Neural progenitor cell (in vitro differentiated cells): ENCODE measurements around the gene PRKAA1. TPM values are rescaled to one million over a fixed set of nuclear protein-coding genes. Genes with fewer than 3 reads are reported as not detected.

Experiments used
- DNase-seq: peaks from one replicate; pipeline ENCODE4 v3.0.0-alpha.2; 2016; ENCODE audit warnings: low spot score
- H2AFZ ChIP-seq: fragments of 200-600 bp; sonication (generic); replicated peaks from 2 replicates; pipeline ENCODE4 v1.6.1; 2016; ENCODE audit warnings: antibody characterized with exemption
- H3F3A ChIP-seq: fragments of 200-600 bp; sonication (generic); 2 replicates; pipeline ENCODE4 v1.6.1; 2016; ENCODE audit warnings: antibody characterized with exemption, low read depth
- H3K27ac ChIP-seq: fragments of 200-600 bp; sonication (generic); 2 replicates; pipeline ENCODE4 v1.5.1; 2016; ENCODE audit warnings: mild to moderate bottlenecking
- H3K27me3 ChIP-seq: fragments of 200-600 bp; sonication (generic); 2 replicates; pipeline ENCODE4 v1.6.1; 2016; ENCODE audit warnings: mild to moderate bottlenecking, moderate library complexity
- H3K36me3 ChIP-seq: fragments of 200-600 bp; sonication (generic); 2 replicates; pipeline ENCODE4 v1.5.1; 2016
- H3K4me1 ChIP-seq: fragments of 200-600 bp; sonication (generic); 2 replicates; pipeline ENCODE4 v1.6.1; 2016; ENCODE audit warnings: mixed run types
- H3K4me2 ChIP-seq: fragments of 200-600 bp; sonication (generic); 2 replicates; pipeline ENCODE4 v1.6.1; 2016
- H3K4me3 ChIP-seq: fragments of 200-600 bp; sonication (generic); 2 replicates; pipeline ENCODE4 v1.5.1; 2016
- H3K79me2 ChIP-seq: fragments of 200-600 bp; sonication (generic); 2 replicates; pipeline ENCODE4 v1.6.1; 2016; ENCODE audit warnings: low read depth
- H3K9ac ChIP-seq: fragments of 200-600 bp; sonication (generic); 2 replicates; pipeline ENCODE4 v1.6.1; 2016
- H3K9me3 ChIP-seq: fragments of 200-600 bp; sonication (generic); 2 replicates; pipeline ENCODE4 v1.5.1; 2016; ENCODE audit warnings: low read depth
- H4K20me1 ChIP-seq: fragments of 200-600 bp; sonication (generic); 2 replicates; pipeline ENCODE4 v1.6.1; 2016; ENCODE audit warnings: low read depth
- H3K27ac Mint-ChIP-seq: 3 replicates; pipeline ENCODE4 v1.8.0; 2021; ENCODE audit warnings: mixed read lengths
- H3K27me3 Mint-ChIP-seq: 2 replicates; pipeline ENCODE4 v1.8.0; 2022; ENCODE audit warnings: low read depth, mild to moderate bottlenecking, inconsistent platforms, moderate library complexity, mixed read lengths; ENCODE audit not compliant: insufficient read depth
- H3K36me3 Mint-ChIP-seq: 3 replicates; pipeline ENCODE4 v1.8.0; 2021; ENCODE audit warnings: mixed read lengths
- H3K4me1 Mint-ChIP-seq: 3 replicates; pipeline ENCODE4 v1.8.0; 2021; ENCODE audit warnings: mixed read lengths
- H3K4me3 Mint-ChIP-seq: 3 replicates; pipeline ENCODE4 v1.8.0; 2021; ENCODE audit warnings: mild to moderate bottlenecking, moderate library complexity, mixed read lengths
- H3K9me3 Mint-ChIP-seq: 3 replicates; pipeline ENCODE4 v1.8.0; 2020; ENCODE audit warnings: mixed read lengths
- CTCF ChIP-seq: fragments of 200-600 bp; sonication (generic); IDR thresholded peaks from 2 replicates; pipeline ENCODE4 v1.5.1; 2017; ENCODE audit warnings: antibody characterized with exemption, mild to moderate bottlenecking
- EZH2 ChIP-seq: fragments of 200-600 bp; sonication (generic); IDR thresholded peaks from 2 replicates; pipeline ENCODE4 v1.6.1; 2017; ENCODE audit warnings: antibody characterized with exemption, mild to moderate bottlenecking, moderate library complexity
- EZH2phosphoT487 ChIP-seq: fragments of 200-600 bp; sonication (generic); IDR thresholded peaks from 2 replicates; pipeline ENCODE4 v1.6.1; 2017; ENCODE audit warnings: antibody characterized with exemption
- total RNA-seq: library from RNA; depleted of rRNA; stranded (reverse); fragments of >200 nt; gene quantifications from 2 replicates; pipeline ENCODE4 v1.2.3, GENCODE V29; 2015; ENCODE audit warnings: low replicate concordance

Gene PRKAA1
- total RNA-seq, 1 donor from 2014 or later, result 58.5 TPM

DNA sequence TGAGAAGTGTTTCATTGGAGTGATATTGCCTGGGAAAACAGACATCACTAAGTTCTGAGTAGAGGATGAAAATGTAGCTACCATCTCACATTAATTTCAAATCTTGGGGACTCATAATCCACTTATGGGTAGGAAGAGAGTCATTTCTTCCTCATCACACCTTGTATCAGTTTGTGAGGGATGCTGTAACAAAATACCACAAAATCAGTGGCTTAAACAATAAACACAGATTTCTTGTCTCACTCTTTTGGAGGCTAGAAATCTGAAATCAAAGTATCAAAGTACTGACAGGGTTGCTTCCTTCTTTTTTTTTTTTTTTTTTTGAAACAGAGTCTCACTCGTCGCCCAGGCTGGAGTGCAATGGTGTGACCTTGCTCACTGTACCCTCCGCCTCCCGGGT lies 46.4 kb upstream of the PRKAA1 start:
- Histone ChIP-seq H4K20me1 (no peaks in the 10 kb centered on the region), H3K27me3 (no peaks in the 10 kb centered on the region), H3K36me3 (no peaks in the 10 kb centered on the region), H3K79me2 (no peaks in the 10 kb centered on the region), H3F3A (no peaks in the 10 kb centered on the region), H3K9ac (no peak overlapping the region), H3K4me1 (no peaks in the 10 kb centered on the region), H3K9me3 (no peaks in the 10 kb centered on the region), H3K27ac (no peak overlapping the region), H3K4me3 (no peak overlapping the region), H2AFZ (no peak overlapping the region), H3K4me2 (no peak overlapping the region)
- no peak for TF ChIP-seq EZH2
- no peak for TF ChIP-seq EZH2phosphoT487
- TF ChIP-seq CTCF, result no peak
- no peaks in the 10 kb centered on the region for H3K36me3 Mint-ChIP-seq
- no peak overlapping the region for H3K27ac Mint-ChIP-seq
- peaks cover 2% of the 10 kb centered on the region for H3K4me1 Mint-ChIP-seq
- H3K27me3 Mint-ChIP-seq, result peaks cover 2% of the 10 kb centered on the region
- DNase-seq, result no peak
- no peaks in the 10 kb centered on the region for H3K9me3 Mint-ChIP-seq
- H3K4me3 Mint-ChIP-seq, result no peak overlapping the region

DNA sequence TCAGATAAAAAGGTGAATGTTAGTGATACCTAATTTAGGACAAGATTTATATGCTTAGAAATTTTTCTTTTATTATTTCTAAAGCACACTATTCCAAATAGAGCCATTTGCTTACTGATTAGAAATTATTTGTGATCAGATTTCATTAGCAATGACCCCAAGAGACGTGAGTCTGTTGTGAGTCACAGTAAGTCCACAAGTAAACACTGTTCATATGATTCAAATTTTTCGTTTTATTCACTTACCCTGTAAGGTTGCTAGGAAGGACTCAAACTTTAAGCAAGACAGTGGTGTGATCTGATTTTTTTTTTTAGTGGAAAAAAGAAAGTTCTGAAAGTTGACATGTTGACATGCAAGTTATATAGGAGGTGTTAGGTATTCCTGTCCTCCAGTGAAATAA lies 44.2 kb upstream of the PRKAA1 start:
- TF ChIP-seq EZH2phosphoT487 (no peak), EZH2 (no peak), CTCF (no peak)
- H3K4me3 Mint-ChIP-seq, result no peak overlapping the region
- no peaks in the 10 kb centered on the region for H4K20me1 ChIP-seq
- no peaks in the 10 kb centered on the region for H3K4me1 ChIP-seq
- H3K79me2 ChIP-seq, result no peaks in the 10 kb centered on the region
- no peaks in the 10 kb centered on the region for H3K36me3 Mint-ChIP-seq
- H2AFZ ChIP-seq, result no peak overlapping the region
- no peak overlapping the region for H3K9ac ChIP-seq
- no peak overlapping the region for H3K4me2 ChIP-seq
- H3K27ac ChIP-seq, result no peak overlapping the region
- H3K9me3 Mint-ChIP-seq, result no peaks in the 10 kb centered on the region
- H3F3A ChIP-seq, result no peaks in the 10 kb centered on the region
- DNase-seq, result no peak
- H3K27me3 Mint-ChIP-seq, result peaks cover 7% of the 10 kb centered on the region
- H3K36me3 ChIP-seq, result no peaks in the 10 kb centered on the region
- no peaks in the 10 kb centered on the region for H3K9me3 ChIP-seq
- H3K27me3 ChIP-seq, result no peaks in the 10 kb centered on the region
- no peak overlapping the region for H3K4me3 ChIP-seq
- H3K27ac Mint-ChIP-seq, result no peak overlapping the region
- peaks cover 2% of the 10 kb centered on the region for H3K4me1 Mint-ChIP-seq

- H3K4me1 ChIP-seq, result peaks cover 1% of the 10 kb centered on the region
- no peak within 1 kb of the TSS for H3K9ac ChIP-seq
- peaks cover 3% of the 10 kb centered on the region for H3K4me1 Mint-ChIP-seq
- no peak within 1 kb of the TSS for H3K4me3 ChIP-seq
- no peaks in the 10 kb centered on the region for H3K27me3 ChIP-seq
- no peaks in the 10 kb centered on the region for H3K9me3 ChIP-seq
- no peaks in the 10 kb centered on the region for H3K36me3 ChIP-seq
- H3K4me3 Mint-ChIP-seq, result no peak within 1 kb of the TSS
- no peaks in the 10 kb centered on the region for H4K20me1 ChIP-seq
- peak within 1 kb of the TSS; percentile 87 for H2AFZ ChIP-seq
- no peak within 1 kb of the TSS for H3K27ac Mint-ChIP-seq
- H3K4me2 ChIP-seq, result peak within 1 kb of the TSS; percentile 19
- TF ChIP-seq EZH2 (no peak), EZH2phosphoT487 (no peak), CTCF (no peak)
- no peak within 1 kb of the TSS for H3K27ac ChIP-seq
- peaks cover 7% of the 10 kb centered on the region for H3K27me3 Mint-ChIP-seq
- H3K36me3 Mint-ChIP-seq, result no peaks in the 10 kb centered on the region
- no peak for DNase-seq
- no peaks in the 10 kb centered on the region for H3K9me3 Mint-ChIP-seq
- no peaks in the 10 kb centered on the region for H3K79me2 ChIP-seq
- peaks cover 2% of the 10 kb centered on the region for H3F3A ChIP-seq
Observed at GRCh38 chr5:40841068-40841805, 43.1 kb upstream of the PRKAA1 start, which contains the start of gene CARD6. Gene CARD6 (plus strand): TSS chr5:40841367. CDS start chr5:40841383, 16 bp downstream.
